GM11168 (cell line): ENCODE results near the gene RASGRF1.
"Not testable (repeated sequence)": the region's sequence is repeated elsewhere in the genome, so short reads cannot be mapped to it uniquely, and the experiment has no call there.

ENCODE experiments used
- in situ Hi-C: fragments of 300-500 bp; cut with MboI; formaldehyde crosslinking; loops from one replicate; pipeline ENCODE4 v1.12.0; 2022; ENCODE audit warnings: low sequenced_read_pairs; ENCODE audit not compliant: unreplicated experiment

Gene RASGRF1

DNA sequence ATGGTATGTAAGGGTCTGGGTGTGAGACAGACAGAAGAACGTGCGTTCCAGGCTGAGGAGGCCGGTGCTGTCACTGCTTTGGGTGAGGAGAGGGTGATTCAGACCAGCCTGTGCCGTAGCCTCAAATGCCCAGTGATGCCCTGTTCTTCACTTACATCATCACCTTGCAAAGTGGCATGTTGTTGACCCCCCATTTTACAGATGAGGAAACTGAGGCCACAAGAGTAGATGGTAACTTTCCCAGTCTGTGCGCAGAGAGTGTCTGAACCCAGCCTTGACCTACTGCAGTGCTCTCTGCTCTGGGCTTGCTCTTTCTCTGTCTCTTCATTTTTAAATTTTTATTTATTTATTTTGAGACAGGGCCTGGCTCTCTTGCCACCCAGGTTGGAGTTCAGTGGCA is 144.1 kb downstream of the RASGRF1 start:
- in situ Hi-C loops: no loop called here

- in situ Hi-C loops: no loop called here
Measured at GRCh38 chr15:78944669-78945407, 145.7 kb downstream of the RASGRF1 start, which contains the start of gene CTSH. CTSH (minus strand) TSS chr15:78945046; CDS start chr15:78944981, 65 bp downstream.

- in situ Hi-C loops: no loop called here
Measured at GRCh38 chr15:78944202-78944625, 146.4 kb downstream of the RASGRF1 start.

GRCh38 chr15:78943692-78944091 is 146.9 kb downstream of the RASGRF1 start:
- in situ Hi-C loops: no loop called here

- in situ Hi-C loops: no loop called here
Measured at GRCh38 chr15:78942741-78943140, 147.8 kb downstream of the RASGRF1 start.

- in situ Hi-C loops: no loop called here
Measured at GRCh38 chr15:78938658-78939488, 151.7 kb downstream of the RASGRF1 start.

DNA sequence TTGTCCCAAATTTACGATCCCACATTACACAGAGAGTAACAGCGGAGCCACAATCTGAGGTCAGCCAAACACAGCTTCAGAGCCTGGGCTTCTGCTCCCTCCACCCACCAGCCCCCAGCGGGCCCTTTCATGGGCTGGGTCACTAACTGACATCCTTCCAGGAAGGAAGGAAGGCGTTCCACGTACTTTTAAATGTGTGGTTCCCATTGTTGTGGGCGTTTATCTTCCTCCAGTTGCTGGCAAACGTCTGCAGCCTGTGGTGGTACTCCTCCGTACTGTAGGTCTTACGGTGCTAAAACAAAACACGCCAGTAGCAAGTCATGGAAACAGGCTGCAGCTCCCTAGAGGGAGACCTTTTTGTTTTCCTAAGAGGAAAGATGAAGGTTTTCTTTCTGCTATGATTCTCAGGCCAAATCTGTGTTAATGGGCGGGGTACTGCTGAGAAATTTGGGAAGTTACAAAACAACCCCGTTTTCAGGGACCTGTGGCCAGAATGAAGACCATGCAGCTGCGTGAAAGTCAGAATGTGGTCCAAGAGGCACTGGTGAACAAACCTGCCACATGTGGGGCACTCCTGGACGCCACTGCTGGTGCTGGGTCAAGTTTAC is 153.3 kb downstream of the RASGRF1 start:
- in situ Hi-C loops: no loop called here

DNA sequence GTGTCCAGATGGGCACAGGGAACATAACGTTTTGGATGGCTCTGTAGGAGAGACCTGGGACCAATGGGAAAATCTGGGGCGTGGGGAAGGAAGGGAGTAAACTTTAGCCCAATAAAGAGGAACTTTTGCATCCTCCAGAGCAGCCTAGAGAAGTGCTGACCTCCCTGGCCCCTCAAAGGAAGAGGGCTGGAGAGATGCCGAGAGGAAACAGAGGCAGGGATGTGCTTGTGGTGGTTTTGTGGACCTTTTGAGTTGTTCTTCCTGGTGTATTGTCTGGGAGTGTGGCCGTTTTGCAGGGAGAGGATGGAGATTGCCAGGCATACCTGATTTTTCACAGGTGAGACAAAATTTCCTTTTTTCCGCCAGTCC is 155.9 kb downstream of the RASGRF1 start:
- in situ Hi-C loops: no loop called here

GRCh38 chr15:78933823-78934654 is 156.5 kb downstream of the RASGRF1 start:
- in situ Hi-C loops: no loop called here

DNA sequence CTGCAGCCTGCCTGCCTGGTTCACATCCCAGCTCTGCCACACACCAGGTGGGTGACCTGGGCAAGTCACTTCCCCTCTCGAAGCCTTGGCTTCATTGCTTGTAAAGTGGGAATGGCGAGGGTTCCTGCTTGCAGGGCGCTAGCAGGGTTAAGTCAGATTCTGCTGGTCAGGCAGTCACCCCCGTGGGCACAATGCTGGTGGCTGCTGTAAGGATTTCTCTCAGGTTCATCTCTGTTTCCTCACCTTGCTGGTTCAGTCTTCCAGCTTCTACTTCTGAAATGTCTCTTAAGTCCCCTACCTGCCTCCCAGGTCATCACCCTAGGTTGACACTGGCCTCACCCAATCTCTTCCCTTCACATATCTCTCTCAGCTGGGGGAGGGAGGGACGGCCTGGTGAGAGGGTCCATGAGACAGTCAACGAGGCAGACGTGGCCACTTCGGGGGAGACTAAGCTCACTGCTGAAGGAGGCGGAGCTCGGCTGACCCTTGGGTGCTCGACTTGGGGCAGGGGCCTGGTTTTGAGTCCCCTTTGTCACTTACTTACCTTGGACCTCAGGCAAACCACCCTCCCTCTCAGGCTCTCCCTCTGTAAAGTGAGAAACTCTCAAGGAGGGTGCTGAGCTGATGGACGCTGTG is 157.3 kb downstream of the RASGRF1 start:
- in situ Hi-C loops: no loop called here

DNA sequence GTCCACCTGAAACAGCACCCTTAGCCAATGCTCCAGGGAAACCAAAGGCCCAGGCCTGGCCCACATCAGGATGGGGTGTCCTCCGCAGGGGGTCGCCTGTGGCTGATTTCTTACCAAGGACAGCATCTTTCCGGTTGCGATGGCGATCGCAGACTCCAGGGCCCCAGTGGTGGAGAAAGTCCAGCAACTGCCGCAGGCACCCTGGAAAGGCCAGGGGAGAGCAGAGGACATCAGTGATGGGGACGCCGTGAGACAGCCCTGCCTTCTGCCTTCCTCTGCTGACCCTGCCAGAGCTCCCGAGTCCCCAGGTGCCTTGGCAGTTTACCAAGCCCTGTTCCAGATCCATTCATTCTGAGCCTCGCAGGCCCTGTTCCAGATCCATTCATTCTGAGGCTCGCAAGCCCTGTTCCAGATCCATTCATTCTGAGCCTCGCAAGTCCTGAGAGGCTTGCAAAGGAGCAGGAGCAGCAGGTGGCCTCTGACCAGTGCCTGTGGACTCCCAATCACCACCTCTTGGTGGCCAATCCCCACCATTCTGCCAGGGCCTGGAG is 158.2 kb downstream of the RASGRF1 start:
- in situ Hi-C loops: no loop called here

GRCh38 chr15:78931439-78932257 is 158.9 kb downstream of the RASGRF1 start:
- in situ Hi-C loops: no loop called here

- in situ Hi-C loops: no loop called here
Measured at GRCh38 chr15:78930577-78931388, 159.8 kb downstream of the RASGRF1 start.

GRCh38 chr15:78929536-78930264 is 160.9 kb downstream of the RASGRF1 start:
- in situ Hi-C loops: no loop called here

GRCh38 chr15:78928616-78929093 is 161.9 kb downstream of the RASGRF1 start:
- in situ Hi-C loops: no loop called here

GRCh38 chr15:78928176-78928575 is 162.4 kb downstream of the RASGRF1 start:
- in situ Hi-C loops: not testable (repeated sequence)
